Endodermal cell (in vitro differentiated cells): ENCODE results near the gene CLEC16A. TPM values are rescaled to one million over a fixed set of nuclear protein-coding genes. Genes with fewer than 3 reads are reported as not detected.
"Not testable (repeated sequence)": the region's sequence is repeated elsewhere in the genome, so short reads cannot be mapped to it uniquely, and the experiment has no call there.

Experiments
- DNase-seq: peaks from one replicate; pipeline ENCODE4 v3.0.0-alpha.2; 2017
- H3K27ac ChIP-seq: 2 replicates; pipeline ENCODE4 v1.5.1; 2013; ENCODE audit warnings: mild to moderate bottlenecking, low read depth, low read length, moderate library complexity
- H3K27me3 ChIP-seq: 2 replicates; pipeline ENCODE4 v1.6.1; 2013; ENCODE audit warnings: mild to moderate bottlenecking, low read length, moderate library complexity; ENCODE audit not compliant: insufficient read depth, control insufficient read depth, poor library complexity, severe bottlenecking
- H3K36me3 ChIP-seq: 2 replicates; pipeline ENCODE4 v1.7.0; 2013; ENCODE audit warnings: mild to moderate bottlenecking, low read length, moderate library complexity; ENCODE audit not compliant: control insufficient read depth, insufficient read depth
- H3K4me1 ChIP-seq: one replicate; pipeline ENCODE4 v1.7.0; 2013; ENCODE audit warnings: low read length; ENCODE audit not compliant: control insufficient read depth, insufficient read depth
- H3K4me3 ChIP-seq: 2 replicates; pipeline ENCODE4 v1.5.1; 2013; ENCODE audit warnings: mild to moderate bottlenecking, low read length, moderate library complexity
- H3K9ac ChIP-seq: 2 replicates; pipeline ENCODE4 v1.6.1; 2013; ENCODE audit warnings: mild to moderate bottlenecking, low read length, moderate library complexity; ENCODE audit not compliant: poor library complexity, severe bottlenecking; ENCODE audit errors: extremely low read depth
- H3K9me3 ChIP-seq: 2 replicates; pipeline ENCODE4 v1.6.1; 2013; ENCODE audit warnings: mild to moderate bottlenecking, low read length, moderate library complexity; ENCODE audit not compliant: control insufficient read depth
- H3K27ac Mint-ChIP-seq: 2 replicates; pipeline ENCODE4 v1.8.0; 2020; ENCODE audit warnings: mixed read lengths
- H3K27me3 Mint-ChIP-seq: 2 replicates; pipeline ENCODE4 v1.8.0; 2021; ENCODE audit warnings: mild to moderate bottlenecking, mixed read lengths; ENCODE audit not compliant: insufficient read depth
- H3K36me3 Mint-ChIP-seq: 2 replicates; pipeline ENCODE4 v1.8.0; 2020; ENCODE audit warnings: low read depth, mixed read lengths
- H3K4me1 Mint-ChIP-seq: 2 replicates; pipeline ENCODE4 v1.8.0; 2020; ENCODE audit warnings: mixed read lengths
- H3K4me3 Mint-ChIP-seq: 2 replicates; pipeline ENCODE4 v1.8.0; 2020; ENCODE audit warnings: mild to moderate bottlenecking, moderate library complexity, mixed read lengths
- H3K9me3 Mint-ChIP-seq: 2 replicates; pipeline ENCODE4 v1.8.0; 2020; ENCODE audit warnings: mild to moderate bottlenecking, mixed read lengths
- WGBS, 2 experiments: methylation state at CpG; one replicate each; pipeline versions ENCODE4 v1.1.5 to v1.1.7; 2013; ENCODE audit warnings: missing lambda C conversion rate in 2 of 2, mixed read lengths in 1 of 2; ENCODE audit not compliant: insufficient coverage in 1 of 2, insufficient read length in 1 of 2; 5-methylcytosine and 5-hydroxymethylcytosine counted together
- total RNA-seq, 2 donors: library from RNA; stranded (reverse); fragmentation: NEBNext Ultra II Directional in 1 of 2; extraction: Animal tissue kit (Norgen Biotek cat#: 25700) in 1 of 2; gene quantifications; 2 replicates in 1 of 2; 3 replicates in 1 of 2; pipeline ENCODE4 v1.2.1, GENCODE V29; 2021
- TF ChIP-seq, protein P1 (sequence below): fragments of 200-600 bp; sonication (generic); conservative IDR thresholded peaks from 2 replicates; pipeline ENCODE4 v1.5.0; 2021; ENCODE audit warnings: antibody characterized with exemption, mild to moderate bottlenecking

Gene CLEC16A
- total RNA-seq, 2 donors from 2014 or later, result 19.5 to 28.3 TPM

DNA sequence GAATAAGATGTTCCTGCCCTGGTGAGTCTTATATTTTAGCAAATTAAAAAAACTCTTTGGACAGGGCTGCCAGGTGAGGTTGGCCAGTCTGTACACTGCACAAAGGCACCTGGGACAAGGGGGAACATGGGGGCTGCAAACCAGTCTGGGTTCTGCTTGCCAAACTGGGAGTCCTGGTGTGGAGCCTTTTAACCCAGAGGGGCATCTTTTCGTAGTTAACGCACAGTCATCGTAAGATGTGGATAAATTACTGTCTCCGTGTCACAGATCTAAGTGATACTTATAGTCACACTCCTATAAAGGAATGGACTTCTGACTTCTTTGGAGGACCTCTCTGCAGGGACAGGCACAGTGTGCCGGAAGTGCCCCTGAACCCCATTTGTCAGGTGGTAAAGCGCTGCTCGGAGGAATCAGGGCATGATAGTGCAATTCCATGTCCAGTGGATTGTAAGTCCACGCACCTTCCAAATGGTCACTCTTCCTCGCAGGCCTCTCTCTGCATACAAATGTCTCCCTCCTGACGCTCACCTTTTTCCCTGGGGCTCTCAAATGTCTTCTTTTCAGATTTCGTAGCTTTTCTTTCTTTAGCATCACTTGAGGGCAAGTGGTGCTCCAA, 16.8 kb upstream of the CLEC16A start:
- H3K27me3 Mint-ChIP-seq, result no peaks in the 10 kb centered on the region
- Histone ChIP-seq H3K27me3 (no peaks in the 10 kb centered on the region), H3K4me3 (no peak overlapping the region), H3K36me3 (peaks cover 9% of the 10 kb centered on the region), H3K9ac (no peak overlapping the region), H3K4me1 (no peaks in the 10 kb centered on the region), H3K9me3 (no peaks in the 10 kb centered on the region), H3K27ac (no peak overlapping the region)
- no peak for DNase-seq
- H3K27ac Mint-ChIP-seq, result no peak overlapping the region
- no peaks in the 10 kb centered on the region for H3K4me1 Mint-ChIP-seq
- no peaks in the 10 kb centered on the region for H3K9me3 Mint-ChIP-seq
- peaks cover 31% of the 10 kb centered on the region for H3K36me3 Mint-ChIP-seq
- TF ChIP-seq, protein P1, sequence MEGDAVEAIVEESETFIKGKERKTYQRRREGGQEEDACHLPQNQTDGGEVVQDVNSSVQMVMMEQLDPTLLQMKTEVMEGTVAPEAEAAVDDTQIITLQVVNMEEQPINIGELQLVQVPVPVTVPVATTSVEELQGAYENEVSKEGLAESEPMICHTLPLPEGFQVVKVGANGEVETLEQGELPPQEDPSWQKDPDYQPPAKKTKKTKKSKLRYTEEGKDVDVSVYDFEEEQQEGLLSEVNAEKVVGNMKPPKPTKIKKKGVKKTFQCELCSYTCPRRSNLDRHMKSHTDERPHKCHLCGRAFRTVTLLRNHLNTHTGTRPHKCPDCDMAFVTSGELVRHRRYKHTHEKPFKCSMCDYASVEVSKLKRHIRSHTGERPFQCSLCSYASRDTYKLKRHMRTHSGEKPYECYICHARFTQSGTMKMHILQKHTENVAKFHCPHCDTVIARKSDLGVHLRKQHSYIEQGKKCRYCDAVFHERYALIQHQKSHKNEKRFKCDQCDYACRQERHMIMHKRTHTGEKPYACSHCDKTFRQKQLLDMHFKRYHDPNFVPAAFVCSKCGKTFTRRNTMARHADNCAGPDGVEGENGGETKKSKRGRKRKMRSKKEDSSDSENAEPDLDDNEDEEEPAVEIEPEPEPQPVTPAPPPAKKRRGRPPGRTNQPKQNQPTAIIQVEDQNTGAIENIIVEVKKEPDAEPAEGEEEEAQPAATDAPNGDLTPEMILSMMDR, result no peak
- WGBS, 2 experiments, result 92 to 95% methylated on average over 11 of the region's 11 CpGs
- H3K4me3 Mint-ChIP-seq, result no peak overlapping the region

DNA sequence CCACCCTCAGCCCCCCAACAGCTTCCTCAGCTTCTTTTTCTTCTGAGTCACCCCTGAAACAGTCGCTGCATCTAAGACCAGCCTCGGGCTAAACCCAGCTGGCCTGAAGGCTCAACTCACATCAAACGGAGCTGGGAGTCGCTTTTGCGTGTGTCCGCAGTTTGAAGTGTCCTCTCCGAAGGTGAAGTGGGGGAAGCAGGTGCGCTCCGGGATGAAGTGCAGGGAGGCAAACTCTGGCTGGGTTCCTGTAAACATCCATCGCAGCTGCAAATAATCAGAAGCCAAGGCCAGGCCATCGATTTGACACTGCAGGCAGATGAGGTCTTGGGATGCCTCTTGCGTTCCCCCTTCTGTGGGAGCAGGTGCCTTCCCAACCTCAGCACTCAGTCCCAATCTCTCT, 15.3 kb upstream of the CLEC16A start:
- H3K9me3 ChIP-seq, H3K4me3 Mint-ChIP-seq, H3K4me1 ChIP-seq, DNase-seq, H3K9ac ChIP-seq, H3K9me3 Mint-ChIP-seq, H3K27me3 ChIP-seq, H3K27ac ChIP-seq, H3K27me3 Mint-ChIP-seq, H3K27ac Mint-ChIP-seq, H3K4me3 ChIP-seq, H3K4me1 Mint-ChIP-seq: not testable (repeated sequence)
- 90 to 93% methylated on average over 9 to 12 of the region's 12 CpGs for WGBS, 2 experiments
- H3K36me3 ChIP-seq, result peaks cover 15% of the 10 kb centered on the region
- H3K36me3 Mint-ChIP-seq, result peaks cover 38% of the 10 kb centered on the region

DNA sequence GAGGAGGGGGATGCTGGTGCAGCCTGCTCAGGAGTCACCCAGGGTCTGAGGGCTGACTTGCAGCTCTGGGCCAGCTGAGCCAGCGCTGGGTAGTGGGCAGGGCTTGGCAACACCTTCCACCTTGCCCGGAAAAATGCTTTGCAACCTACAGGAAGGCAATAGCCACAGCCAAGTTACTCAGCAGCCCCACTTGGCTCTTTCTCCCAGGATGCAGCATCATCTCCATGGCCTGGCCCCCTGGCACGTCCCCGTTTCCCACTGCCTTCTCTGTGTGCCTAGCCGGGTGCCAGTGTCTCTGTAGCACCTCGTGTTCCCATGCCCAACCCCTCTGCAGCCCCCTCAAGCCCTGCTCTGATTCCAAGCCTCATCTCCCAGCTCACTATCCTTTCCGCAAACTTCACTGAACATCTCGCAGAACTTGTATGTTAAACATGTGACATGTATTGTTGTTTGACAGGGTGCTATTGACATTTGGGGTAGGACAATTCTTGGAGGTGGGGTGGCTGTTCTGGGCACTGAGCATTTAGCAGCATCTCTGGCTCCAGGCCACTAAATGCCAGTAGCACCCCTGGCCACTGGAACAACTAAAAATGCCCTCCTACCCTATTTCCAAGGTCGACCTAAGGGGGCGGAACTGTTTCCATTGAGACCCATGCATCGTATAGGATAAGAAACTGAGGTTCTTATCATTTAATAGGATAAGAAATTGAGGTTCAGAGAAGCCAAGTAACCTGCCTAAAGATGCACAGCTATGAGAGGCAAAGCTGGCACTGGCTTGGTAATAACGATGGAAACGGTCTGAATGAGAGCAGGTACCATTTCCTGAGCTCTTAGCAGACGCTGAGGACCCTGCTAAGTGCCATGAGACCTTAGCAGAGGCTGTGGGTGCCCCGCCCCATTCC, 14.3 kb upstream of the CLEC16A start:
- WGBS, 2 experiments, result 91 to 92% methylated on average over 8 to 15 of the region's 15 CpGs
- TF ChIP-seq, protein P1, result no peak
- no peak overlapping the region for H3K27ac ChIP-seq

More for the DNA sequence above, 14.3 kb upstream of the CLEC16A start:
- H3K4me3 ChIP-seq, result no peak overlapping the region
- Mint-ChIP-seq H3K9me3 (no peaks in the 10 kb centered on the region), H3K36me3 (peaks cover 38% of the 10 kb centered on the region), H3K27me3 (no peaks in the 10 kb centered on the region), H3K4me1 (no peaks in the 10 kb centered on the region), H3K27ac (no peak overlapping the region), H3K4me3 (no peak overlapping the region)
- H3K9ac ChIP-seq, result no peak overlapping the region
- H3K9me3 ChIP-seq, result no peaks in the 10 kb centered on the region
- peaks cover 15% of the 10 kb centered on the region for H3K36me3 ChIP-seq
- DNase-seq, result no peak
- no peaks in the 10 kb centered on the region for H3K27me3 ChIP-seq
- no peaks in the 10 kb centered on the region for H3K4me1 ChIP-seq
